ENCODE results near the gene PRG2.

DNA sequence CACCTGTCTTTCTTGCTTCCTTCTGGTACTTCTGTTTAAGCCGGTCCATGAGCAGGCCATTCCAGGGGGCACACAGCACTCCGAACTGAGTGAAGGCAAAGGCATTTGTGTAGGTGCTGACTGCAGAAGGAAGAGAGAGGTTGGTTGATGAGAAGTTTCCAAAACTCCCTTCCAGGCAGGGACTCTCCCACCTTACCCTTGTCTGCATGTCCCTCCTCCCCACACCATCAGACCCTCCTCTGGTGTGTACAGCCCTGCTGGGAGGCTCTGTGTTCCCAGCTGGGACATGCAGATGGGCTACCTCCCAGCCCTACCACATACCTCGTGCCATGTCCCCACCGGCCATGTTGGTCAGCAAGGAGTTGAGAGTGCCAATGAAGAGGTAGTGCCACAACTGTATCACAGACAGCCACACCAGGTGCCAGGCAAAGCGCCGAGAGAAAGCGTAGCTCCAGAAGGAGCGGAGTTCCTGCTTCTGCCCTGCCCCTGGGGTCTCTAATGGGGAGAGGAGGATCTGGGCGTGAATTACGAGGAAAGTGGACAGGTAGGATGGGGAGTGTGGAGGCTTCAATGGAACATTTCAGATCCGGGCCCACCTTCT lies 24.3 kb upstream of the PRG2 start:
- TF ChIP-seq, protein P1, sequence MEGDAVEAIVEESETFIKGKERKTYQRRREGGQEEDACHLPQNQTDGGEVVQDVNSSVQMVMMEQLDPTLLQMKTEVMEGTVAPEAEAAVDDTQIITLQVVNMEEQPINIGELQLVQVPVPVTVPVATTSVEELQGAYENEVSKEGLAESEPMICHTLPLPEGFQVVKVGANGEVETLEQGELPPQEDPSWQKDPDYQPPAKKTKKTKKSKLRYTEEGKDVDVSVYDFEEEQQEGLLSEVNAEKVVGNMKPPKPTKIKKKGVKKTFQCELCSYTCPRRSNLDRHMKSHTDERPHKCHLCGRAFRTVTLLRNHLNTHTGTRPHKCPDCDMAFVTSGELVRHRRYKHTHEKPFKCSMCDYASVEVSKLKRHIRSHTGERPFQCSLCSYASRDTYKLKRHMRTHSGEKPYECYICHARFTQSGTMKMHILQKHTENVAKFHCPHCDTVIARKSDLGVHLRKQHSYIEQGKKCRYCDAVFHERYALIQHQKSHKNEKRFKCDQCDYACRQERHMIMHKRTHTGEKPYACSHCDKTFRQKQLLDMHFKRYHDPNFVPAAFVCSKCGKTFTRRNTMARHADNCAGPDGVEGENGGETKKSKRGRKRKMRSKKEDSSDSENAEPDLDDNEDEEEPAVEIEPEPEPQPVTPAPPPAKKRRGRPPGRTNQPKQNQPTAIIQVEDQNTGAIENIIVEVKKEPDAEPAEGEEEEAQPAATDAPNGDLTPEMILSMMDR (IDR thresholded peaks at IDR 0.05), result no peak
- TF ChIP-seq, protein P2, sequence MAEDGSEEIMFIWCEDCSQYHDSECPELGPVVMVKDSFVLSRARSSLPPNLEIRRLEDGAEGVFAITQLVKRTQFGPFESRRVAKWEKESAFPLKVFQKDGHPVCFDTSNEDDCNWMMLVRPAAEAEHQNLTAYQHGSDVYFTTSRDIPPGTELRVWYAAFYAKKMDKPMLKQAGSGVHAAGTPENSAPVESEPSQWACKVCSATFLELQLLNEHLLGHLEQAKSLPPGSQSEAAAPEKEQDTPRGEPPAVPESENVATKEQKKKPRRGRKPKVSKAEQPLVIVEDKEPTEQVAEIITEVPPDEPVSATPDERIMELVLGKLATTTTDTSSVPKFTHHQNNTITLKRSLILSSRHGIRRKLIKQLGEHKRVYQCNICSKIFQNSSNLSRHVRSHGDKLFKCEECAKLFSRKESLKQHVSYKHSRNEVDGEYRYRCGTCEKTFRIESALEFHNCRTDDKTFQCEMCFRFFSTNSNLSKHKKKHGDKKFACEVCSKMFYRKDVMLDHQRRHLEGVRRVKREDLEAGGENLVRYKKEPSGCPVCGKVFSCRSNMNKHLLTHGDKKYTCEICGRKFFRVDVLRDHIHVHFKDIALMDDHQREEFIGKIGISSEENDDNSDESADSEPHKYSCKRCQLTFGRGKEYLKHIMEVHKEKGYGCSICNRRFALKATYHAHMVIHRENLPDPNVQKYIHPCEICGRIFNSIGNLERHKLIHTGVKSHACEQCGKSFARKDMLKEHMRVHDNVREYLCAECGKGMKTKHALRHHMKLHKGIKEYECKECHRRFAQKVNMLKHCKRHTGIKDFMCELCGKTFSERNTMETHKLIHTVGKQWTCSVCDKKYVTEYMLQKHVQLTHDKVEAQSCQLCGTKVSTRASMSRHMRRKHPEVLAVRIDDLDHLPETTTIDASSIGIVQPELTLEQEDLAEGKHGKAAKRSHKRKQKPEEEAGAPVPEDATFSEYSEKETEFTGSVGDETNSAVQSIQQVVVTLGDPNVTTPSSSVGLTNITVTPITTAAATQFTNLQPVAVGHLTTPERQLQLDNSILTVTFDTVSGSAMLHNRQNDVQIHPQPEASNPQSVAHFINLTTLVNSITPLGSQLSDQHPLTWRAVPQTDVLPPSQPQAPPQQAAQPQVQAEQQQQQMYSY (CRISPR knock-in tag; IDR thresholded peaks at IDR 0.05), result no peak
- TF ChIP-seq, protein P3, sequence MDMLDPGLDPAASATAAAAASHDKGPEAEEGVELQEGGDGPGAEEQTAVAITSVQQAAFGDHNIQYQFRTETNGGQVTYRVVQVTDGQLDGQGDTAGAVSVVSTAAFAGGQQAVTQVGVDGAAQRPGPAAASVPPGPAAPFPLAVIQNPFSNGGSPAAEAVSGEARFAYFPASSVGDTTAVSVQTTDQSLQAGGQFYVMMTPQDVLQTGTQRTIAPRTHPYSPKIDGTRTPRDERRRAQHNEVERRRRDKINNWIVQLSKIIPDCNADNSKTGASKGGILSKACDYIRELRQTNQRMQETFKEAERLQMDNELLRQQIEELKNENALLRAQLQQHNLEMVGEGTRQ (CRISPR knock-in tag; IDR thresholded peaks at IDR 0.05), result no peak
- TF ChIP-seq, protein P4, sequence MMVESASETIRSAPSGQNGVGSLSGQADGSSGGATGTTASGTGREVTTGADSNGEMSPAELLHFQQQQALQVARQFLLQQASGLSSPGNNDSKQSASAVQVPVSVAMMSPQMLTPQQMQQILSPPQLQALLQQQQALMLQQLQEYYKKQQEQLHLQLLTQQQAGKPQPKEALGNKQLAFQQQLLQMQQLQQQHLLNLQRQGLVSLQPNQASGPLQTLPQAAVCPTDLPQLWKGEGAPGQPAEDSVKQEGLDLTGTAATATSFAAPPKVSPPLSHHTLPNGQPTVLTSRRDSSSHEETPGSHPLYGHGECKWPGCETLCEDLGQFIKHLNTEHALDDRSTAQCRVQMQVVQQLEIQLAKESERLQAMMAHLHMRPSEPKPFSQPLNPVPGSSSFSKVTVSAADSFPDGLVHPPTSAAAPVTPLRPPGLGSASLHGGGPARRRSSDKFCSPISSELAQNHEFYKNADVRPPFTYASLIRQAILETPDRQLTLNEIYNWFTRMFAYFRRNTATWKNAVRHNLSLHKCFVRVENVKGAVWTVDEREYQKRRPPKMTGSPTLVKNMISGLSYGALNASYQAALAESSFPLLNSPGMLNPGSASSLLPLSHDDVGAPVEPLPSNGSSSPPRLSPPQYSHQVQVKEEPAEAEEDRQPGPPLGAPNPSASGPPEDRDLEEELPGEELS (CRISPR knock-in tag; IDR thresholded peaks at IDR 0.05), result no peak
- TF ChIP-seq ZNF263 (CRISPR knock-in tag; IDR thresholded peaks at IDR 0.05; ENCODE audit: low read depth) (no peak), TEAD4 (CRISPR knock-in tag; IDR thresholded peaks at IDR 0.05) (no peak), RELA (CRISPR knock-in tag; IDR thresholded peaks at IDR 0.05; ENCODE audit: borderline replicate concordance) (no peak), JUN (CRISPR knock-in tag; IDR thresholded peaks at IDR 0.05) (no peak)
- TF ChIP-seq, protein P5, sequence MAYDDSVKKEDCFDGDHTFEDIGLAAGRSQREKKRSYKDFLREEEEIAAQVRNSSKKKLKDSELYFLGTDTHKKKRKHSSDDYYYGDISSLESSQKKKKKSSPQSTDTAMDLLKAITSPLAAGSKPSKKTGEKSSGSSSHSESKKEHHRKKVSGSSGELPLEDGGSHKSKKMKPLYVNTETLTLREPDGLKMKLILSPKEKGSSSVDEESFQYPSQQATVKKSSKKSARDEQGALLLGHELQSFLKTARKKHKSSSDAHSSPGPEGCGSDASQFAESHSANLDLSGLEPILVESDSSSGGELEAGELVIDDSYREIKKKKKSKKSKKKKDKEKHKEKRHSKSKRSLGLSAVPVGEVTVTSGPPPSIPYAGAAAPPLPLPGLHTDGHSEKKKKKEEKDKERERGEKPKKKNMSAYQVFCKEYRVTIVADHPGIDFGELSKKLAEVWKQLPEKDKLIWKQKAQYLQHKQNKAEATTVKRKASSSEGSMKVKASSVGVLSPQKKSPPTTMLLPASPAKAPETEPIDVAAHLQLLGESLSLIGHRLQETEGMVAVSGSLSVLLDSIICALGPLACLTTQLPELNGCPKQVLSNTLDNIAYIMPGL (CRISPR knock-in tag; IDR thresholded peaks at IDR 0.05), result no peak

All from WTC11 (cell line).